DMS79 treated with DMSO at 0.1 percent for 48 hours (cell line): ENCODE data around the gene DNAAF9.
A peak's percentile ranks its signal among the peaks of the same experiment; 100 is the strongest.
"Not testable (repeated sequence)": the region's sequence is repeated elsewhere in the genome, so short reads cannot be mapped to it uniquely, and the experiment has no call there.

Experiments
- DNase-seq: peaks from one replicate; lab custom pipeline; 2025; lab: John Stamatoyannopoulos, UW

DNAAF9 gene

GRCh38 chr20:3407040-3407770 lies at the start of gene DNAAF9:
Gene DNAAF9 (minus strand): TSS chr20:3407669. CDS start chr20:3407557, 112 bp downstream.
- DNase-seq = peak; percentile 43

DNA sequence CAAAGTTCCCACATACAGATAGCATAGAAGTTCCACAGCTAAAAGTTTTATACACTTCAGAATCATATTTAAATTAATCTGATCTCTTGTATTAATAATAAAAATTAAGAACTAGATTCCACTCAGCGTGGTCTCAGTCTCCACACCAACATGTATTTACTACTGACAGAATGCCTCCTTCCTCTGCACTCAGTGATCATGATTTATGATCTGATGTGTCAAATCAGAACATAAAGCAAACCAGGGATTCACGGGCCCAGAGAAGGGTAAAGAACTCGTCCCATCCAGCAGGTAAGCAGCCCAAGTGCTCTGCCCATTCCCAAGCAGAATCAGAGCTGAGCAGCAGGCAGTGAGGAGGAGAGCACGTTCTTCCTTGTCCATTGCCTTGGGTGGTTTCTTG lies 49.2 kb upstream of the DNAAF9 start:
- DNase-seq = no peak

DNA sequence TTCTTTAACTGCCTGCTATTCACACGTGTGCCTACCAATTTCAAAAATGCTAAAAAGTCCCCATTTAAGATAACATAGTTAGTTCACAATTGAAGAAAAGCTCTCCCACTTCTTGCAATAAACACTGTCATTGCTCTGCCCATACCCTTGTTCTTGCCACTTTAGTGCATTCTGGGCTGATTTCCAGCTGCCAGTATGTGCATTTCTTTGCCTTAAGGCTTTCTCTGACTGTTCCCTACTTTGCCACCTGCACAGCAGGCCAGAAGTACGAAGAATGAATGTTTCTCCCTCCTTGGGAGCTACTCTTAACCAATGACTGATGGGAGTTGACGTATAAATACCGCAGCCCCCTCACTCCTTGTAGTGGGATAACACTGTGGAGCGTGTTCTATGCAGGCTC lies 47.4 kb upstream of the DNAAF9 start:
- no peak for DNase-seq

- DNase-seq = no peak
Measured at GRCh38 chr20:3452690-3453089, 45.2 kb upstream of the DNAAF9 start.

DNA sequence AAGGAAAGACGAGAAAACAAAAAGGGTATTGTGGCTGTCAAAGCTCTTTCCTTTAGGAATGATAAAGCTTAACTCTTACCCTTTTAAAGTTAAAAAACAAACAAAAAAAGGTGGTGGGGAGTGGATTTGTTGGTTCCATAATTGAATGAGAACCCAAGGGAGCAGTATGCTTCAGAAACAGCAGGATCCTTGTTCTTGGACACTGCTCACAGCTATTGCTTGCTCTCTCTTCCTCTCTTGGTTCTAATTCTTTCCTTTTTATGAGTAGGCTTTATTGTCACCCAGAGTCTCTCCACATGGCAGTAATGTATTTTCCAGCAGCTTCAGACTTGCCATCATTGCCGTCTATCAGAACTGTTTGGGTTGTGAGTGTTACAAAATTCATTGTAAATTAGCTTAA lies 44.7 kb upstream of the DNAAF9 start:
- DNase-seq = no peak

GRCh38 chr20:3449319-3449718 lies 41.9 kb upstream of the DNAAF9 start:
- DNase-seq = no peak

GRCh38 chr20:3447321-3447720 lies 39.9 kb upstream of the DNAAF9 start:
- no peak for DNase-seq

GRCh38 chr20:3446779-3447178 lies 39.3 kb upstream of the DNAAF9 start:
- DNase-seq = no peak

- DNase-seq = no peak
Measured at GRCh38 chr20:3436864-3437574, 29.6 kb upstream of the DNAAF9 start.

- no peak for DNase-seq
Measured at GRCh38 chr20:3434232-3434631, 26.8 kb upstream of the DNAAF9 start.

- DNase-seq = no peak
Measured at GRCh38 chr20:3433744-3434143, 26.3 kb upstream of the DNAAF9 start.

DNA sequence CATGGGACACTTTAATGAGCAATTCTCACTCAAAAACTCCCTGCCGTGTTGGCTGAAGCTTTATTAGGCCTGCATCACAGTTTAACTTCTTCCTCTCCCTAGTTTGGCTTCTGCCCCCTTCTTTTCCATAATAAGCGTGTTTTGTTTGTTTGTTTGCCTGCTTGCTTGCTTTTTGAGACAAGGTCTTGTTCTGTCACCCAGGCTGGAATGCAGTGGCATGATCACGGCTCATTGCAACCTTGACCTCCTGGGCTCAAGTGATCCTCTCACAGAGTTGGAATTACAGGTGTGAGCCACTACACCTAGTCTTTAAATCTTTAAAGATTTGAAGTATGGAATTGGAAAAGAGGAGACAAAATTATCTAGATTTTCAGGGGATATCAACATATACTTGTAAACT lies 25.4 kb upstream of the DNAAF9 start:
- DNase-seq = no peak

DNA sequence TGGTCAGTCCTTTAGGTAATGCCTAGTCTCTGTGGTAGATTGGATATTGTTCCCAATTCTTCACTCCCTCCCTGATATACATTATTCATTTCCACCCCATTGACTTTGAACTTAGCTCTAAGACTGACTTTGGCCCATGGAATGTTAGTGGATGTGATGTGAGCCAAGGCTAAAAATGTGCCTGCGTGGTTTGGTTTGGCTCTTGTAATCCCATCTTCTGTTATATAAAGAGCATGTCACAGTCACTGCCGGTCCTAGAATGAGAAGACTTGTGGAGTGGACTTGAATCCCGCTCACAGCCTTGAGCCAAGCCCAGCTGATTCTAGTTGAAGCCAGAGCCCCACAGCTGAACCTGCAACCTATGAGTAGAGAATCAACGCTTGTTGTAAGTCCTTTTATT lies 23.6 kb upstream of the DNAAF9 start:
- no peak for DNase-seq

GRCh38 chr20:3430376-3431069 lies 23.1 kb upstream of the DNAAF9 start:
- DNase-seq = no peak

DNA sequence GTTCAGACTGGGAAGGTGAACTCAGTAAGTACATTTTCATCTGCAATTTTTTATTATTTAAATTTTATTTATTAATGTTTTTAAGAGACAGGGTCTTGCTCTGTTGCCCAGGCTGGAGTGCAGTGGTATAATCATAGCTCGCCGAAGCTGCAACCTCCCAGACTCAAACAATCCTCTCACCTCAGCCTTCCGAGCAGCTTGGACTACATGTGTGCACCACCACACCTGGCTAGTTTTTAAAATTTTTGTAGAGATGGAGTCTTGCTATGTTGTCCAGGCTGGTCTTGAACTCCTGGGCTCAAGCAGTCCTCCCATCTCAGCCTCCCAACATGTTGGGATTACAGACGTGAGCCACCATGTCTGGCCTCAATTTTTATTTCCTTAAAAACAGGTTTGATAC lies 19.3 kb upstream of the DNAAF9 start:
- not testable (repeated sequence) for DNase-seq

DNA sequence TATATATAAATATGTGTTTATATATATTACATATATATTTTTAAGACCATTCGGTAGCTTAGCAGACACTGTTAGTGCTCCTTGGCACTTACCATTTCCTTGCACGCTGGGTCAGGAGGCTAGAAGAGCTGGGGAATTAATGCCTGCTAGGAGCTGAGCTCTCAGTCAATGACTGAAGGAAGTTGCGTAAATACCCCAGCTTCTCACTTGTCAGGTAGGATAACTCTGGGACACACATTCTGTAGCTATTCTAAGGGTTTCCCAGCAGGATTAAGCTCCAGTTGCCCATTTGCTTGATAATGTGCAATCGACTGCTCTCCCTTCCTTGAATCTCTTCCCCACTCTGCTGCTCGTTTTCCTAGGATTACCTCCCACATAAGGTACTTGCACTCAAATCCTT lies 15.7 kb upstream of the DNAAF9 start:
- no peak for DNase-seq

DNA sequence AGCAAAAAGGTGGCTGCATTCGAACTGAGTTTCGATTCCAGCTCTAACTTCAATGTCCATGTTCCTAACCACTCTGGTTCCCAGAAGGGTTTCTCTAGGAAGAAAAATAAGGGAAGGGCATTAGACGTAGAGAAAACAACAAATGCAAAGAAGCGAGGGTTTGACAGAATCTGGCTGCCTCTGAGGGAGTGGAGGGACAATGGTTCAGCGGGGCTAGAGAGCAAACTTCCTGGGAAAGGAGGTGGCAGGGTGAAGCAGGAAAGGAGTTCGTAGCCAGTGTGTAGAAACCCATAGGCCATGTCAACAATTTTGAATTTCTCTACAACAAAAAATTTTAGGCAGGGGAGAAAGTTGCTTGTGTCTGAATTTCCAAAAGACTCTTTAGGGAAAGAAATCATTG lies 14.5 kb upstream of the DNAAF9 start:
- no peak for DNase-seq

DNA sequence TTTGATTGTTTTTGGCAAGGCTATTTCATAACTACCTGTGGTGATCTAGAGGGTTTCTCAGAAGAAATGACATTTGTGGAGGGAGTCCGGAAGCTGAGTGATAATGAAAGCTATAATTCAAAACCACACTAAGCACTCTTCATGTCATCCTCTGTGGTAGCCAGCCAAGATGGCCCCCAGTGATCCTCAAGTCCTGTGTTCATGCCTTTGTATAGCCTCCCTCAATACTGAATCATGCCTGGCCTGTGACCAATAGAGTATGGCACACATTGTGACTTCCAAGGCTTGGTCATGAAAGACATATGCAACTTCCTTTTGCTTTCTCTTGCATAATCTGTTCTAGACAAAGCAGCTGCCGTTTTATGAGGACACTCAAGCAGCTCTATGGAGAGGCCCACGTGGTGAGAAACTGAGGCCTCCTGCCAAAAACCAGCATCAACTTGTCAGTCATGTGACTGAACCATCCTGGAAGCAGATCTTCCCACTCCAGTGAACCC lies 12.8 kb upstream of the DNAAF9 start:
- peak; percentile 84 for DNase-seq

- DNase-seq = not testable (repeated sequence)
Measured at GRCh38 chr20:3418161-3418560, 10.7 kb upstream of the DNAAF9 start.

- DNase-seq = no peak
Measured at GRCh38 chr20:3414122-3414521, 6.7 kb upstream of the DNAAF9 start.

DNA sequence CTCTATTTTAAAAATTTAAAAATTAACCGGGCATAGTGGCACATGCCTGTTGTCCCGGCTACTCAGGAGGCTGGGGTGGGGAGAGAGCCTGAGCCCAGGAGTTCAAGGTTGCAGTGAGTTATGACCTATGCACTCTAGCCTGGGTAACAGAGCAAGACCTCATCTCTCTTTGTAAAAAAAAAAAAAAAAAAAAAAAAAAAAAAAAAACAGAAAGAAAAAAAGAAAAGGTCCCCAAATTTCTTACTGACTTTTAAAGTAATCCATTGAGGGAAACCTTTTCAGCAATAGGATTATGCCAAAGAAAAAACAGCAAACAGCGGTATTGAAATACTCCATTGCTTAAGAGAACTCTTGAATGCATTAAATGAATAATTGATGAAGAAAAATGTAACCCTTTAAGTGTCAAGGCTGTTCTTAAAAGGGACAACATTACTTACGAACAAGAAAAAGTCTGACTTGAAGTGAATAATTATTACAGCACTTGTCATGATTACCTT lies 6.0 kb upstream of the DNAAF9 start:
- peak; percentile 45 for DNase-seq

DNA sequence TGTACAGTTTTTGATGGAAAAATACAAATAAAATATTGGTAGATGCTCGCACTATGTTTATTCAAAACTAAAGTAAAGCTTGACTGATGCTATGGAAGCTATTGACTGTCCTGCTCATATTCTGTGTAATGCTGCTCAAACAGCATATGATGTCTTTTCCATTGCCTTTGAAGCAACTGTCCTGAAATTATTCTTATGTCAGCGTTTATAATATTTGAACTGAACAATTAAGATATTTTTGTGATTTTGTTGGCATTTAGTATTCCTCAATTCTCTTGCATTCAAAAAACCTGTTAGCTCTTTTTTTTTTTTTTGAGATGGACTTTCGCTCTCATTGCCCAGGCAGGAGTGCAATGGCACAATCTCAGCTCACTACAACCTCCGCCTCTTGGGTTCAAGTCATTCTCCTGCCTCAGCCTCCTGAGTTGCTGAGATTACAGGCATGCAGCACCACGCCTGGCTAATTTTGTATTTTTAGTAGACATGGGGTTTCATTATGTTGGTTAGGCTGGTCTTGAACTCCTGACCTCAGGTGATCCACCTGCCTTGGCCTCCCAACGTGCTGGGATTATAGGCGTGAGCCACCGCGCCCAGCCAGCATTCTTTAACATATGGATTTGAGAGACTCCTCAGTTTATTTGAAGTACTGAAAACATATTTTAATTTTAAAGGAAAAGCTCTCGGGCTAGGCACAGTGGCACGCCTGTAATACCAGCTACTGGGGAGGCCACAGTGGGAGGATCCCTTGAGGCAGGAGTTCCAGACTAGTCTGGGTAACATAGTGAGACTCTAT lies 5.3 kb upstream of the DNAAF9 start:
- DNase-seq = no peak
